Fibroblast of skin of scalp (primary cell): ENCODE measurements around the gene CLK4. TPM values are rescaled to one million over a fixed set of nuclear protein-coding genes. Genes with fewer than 3 reads are reported as not detected.

ENCODE experiments used
- DNase-seq: peaks from one replicate; pipeline ENCODE4 v3.0.0-alpha.2; 2013
- polyA plus RNA-seq, 2 experiments: library from polyadenylated mRNA; unstranded; fragments of 120-200 nt; gene quantifications; one replicate each; pipeline ENCODE4 v1.2.1, GENCODE V29; 2013; ENCODE audit not compliant: insufficient read length in 2 of 2

CLK4 gene
- 12.8 TPM for polyA plus RNA-seq (2013, experiment 1 of 2; ENCODE audit: insufficient read length)
- polyA plus RNA-seq (2013, experiment 2 of 2; ENCODE audit: insufficient read length), result 16.1 TPM

DNA sequence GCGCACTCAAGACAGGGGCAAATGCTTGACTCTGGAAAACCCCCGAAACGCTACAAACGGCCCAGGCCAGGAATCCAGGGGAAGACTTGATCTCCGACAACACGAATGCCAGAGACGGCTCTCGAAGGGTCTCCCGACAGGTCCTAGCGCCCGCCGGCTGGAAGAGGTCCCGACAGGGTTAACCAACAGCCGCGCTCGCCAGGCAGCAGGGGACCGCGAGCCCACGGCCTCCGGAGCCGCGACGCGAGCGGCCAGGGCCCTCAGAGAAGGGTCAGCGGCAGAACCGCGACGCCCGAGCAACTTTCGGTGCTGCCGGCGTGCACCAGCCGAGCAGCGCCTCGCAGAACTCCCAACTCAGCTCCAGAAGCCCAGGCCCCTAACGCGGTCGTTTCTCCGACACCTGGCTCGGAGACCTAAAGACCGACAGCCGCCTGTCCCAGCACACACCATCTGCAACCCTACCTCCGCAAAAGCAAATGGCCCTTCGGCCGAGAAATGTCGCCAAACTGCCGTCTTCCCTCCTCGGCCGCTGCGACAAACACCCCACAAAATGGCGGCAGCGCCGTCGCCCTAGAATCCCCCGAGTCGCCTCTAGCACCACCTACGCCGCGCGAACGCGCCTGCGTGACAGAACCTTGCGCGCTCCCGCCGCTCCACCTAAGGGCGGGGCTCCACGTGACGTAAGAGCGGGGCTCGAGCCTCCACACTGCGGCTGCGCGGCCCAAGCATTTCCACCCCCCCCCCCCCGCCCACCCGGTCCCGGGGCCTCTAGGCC is at the start of gene CLK4:
CLK4 (minus strand) TSS at position 567 of the 775 bp plus-strand sequence. CDS start 3,634 bp downstream, outside the sequence.
- peak; percentile 95 for DNase-seq

DNA sequence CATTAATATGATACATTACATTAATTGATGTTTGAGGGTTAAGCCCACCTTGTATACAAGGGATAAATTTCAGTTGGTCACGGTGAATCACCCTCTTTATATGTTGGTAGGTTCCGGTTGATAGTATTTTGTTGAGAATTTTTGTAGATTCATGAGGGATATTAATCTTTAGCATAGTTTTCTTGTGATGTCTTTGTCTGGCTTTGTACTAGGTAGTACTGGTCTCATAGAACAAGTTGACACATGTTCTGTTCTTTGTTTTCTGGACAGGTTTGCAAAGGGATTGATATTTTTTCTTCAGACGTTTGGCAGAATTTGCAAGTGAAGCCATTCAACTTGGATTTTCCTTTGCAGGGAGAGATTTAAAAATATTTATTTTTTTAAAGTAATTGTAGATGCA is 49.1 kb upstream of the CLK4 start:
- no peak for DNase-seq

DNA sequence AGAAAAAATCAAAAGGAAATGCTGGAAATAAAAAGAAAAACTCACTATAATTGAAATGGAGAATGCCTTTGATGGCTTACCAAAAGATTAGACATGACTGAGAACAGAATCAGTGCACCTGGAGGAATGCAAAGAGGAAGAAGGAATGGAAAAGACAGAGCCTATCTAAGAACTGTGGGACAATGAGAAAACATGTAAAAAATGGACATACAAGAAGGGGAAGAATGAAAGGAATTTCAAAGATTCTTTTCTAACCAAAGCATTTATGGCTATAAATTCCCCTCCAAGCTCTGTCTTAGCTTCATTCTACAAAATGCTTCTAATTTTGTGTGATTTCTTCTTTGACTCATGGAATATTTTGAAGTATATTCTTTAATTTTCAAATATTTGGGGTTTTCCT is 47.5 kb upstream of the CLK4 start:
- DNase-seq, result peak; percentile 49

DNA sequence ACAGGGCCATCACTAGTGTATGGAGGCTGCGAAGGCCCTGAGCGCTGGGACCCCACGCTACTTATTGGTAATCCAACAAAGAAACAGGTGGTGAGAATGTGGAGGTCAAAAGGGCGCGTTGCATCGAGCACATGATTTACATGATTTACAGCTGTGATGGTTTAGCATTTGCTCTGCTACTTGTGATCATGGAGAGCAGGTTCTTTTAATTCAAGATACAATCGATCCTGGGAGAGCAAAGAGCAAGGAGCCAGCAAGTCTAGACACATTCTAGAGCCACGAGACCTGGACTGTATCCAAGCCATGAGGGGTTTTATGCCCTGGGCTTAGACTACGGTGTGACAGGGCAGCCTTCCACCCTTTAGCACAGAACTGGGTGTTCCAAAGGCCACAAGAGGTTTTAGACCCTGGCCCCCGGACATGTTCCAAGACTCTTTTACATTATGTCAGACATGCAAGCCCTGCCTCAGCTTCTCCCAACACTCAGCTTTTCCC is 47.0 kb upstream of the CLK4 start:
- no peak for DNase-seq

DNA sequence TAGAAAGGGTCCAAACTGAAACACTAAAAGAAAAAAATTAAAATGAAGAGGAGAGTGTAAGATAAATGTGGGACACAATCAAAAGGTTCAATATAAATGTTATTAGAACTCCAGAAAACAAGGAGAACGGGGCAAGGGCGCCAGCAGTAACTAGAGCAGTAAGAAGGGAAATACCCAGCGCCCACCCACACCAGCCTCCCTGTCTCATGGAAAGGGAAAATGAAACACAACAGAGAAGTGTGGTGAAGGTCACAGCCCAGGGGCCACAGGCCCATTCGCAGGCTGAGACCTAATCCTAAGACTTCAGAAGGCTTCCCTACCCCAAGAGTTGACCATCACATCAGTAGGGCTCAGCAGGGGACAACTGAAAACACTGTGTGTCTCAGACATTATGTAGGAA is 45.8 kb upstream of the CLK4 start:
- no peak for DNase-seq

DNA sequence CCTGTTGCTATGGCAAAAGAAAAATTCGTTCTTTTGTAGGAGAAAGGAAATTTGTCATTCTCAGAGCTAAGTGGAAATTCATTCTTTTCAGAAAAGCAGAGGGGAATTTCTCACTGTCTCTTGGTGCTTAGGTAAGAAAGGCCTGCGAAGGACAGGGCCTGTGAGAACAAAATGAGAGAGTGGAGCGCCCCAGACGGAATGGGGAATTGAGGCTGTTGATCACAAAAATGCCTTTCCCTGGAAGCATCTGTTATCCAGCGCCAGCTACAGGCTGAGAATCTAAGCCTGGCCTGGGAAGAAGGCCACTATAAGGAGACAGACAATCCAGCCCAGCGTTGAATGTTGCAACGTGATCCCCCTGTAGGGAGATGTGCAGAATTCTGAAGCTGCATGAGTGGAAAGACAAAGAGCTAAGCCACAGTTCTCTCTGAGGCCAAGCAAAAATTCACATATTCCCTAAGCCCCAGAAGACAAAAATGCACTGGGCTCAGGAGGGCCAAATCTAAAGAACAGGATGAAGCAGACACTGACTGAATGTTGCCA is 44.8 kb upstream of the CLK4 start:
- peak; percentile 13 for DNase-seq

DNA sequence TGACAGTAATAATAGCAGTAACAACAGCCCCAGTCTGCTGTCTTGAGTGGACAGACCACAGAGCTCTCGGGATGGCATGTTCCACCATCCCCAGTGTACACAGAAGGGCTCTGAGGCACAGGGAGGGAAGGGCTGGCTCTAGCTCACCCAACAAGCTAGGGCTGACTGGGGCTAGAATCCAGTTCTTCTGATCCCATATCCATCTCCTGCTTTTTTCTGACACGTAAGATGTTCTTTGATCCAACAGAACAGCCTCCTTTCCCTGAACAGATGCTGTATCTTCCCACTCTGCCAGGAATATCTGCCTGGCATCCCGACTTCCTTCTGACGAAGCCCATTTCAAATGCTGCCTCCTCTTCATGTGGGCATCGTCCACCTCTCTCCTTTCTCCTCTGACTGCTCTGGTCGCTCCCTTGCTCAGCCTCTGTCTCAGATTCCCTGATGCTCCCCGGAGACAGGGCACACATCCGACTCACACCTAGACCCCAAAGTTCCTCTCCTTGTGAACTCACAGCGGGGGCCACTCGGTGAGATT is 43.6 kb upstream of the CLK4 start:
- DNase-seq, result no peak

DNA sequence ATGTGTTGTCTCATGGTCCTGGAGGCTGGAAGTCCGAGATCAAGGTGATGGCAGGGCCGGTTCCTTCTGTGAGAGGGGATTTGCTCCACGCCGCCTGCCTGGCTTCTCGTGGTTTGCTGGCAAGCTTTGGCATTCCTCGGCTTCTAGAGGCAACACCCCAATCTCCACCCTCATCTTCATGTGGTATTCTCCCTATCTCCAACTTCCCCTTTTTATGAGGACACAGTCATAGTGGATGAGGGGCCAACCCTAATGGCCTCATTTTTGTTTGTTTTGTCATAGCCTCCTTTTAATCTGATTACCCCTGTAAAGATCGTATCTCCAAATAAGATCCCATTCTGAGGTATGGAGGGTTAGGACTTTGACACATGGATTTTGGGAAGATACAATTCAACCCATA is 41.7 kb upstream of the CLK4 start:
- DNase-seq, result no peak

DNA sequence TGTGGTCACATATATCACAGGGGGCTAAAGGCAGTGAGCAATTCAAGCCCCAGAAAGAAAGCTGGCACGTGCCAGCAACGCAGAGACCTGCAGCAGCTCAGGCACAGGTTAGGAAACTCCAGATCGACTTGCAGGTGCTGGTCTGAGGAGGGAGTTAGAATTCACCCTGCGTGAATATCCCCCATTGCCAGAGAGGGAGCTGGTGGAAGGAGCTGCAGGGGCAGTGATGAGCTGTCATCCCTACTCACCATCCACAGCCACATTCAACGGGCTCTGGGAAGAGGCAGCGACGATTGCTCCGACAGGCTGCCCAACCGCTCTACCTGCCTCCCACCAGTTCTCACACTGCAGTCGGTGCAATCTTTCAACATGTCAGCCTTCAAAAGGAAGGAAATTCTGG is 40.8 kb upstream of the CLK4 start:
- no peak for DNase-seq

DNA sequence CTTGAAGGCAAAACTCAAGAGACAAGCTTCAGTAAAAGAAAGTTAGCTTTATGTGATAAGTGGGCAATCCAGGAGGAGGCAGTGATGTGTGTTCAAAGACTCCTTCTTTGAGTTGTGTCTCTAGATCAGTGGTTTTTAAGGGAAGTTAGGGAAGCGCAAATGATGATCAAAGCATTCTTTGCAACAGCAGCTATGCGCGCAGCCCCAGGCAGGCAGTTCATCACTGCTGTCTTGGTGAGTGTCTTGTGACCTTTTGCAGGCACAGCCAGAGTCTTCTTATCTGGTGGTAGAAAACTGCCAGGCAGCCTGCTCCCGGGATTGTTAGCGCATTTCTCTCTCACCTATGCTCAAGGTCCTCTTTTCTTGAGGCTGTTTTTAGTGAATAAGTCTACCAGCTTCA is 40.3 kb upstream of the CLK4 start:
- no peak for DNase-seq

DNA sequence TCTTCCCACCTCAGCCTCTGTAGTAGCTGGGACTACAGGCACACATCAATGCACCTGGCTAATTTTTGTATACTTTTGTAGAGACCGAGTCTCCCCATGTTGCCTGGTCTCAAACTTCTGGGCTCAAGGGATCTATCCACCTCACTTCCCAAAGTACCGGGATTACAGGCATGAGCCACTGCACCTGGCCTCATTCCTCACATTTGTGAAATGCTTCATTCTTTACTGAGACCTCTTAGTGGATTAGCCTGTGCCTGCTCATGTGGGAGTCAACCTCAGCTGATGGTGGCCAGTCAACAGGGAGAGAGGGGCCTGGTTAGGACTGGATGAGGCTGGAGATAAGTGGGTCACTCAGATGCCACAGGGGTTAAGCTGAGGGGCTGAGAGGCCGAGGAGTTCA is 37.3 kb upstream of the CLK4 start:
- no peak for DNase-seq

DNA sequence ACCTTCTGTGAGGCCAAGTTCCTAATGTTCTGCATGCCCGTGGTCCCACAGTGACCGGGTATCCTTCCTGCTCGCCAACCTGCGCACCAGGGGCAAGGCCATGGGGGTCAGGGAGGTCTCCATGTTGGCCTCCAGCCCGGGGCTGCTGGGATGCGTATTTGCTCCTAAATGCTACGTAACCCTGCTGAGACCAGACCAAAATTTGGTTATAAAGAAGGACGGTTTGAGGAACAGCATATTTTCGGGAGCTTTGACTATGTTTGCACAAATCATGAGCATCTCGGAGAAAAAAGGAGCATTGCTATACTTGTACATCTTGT is 35.7 kb upstream of the CLK4 start:
- DNase-seq, result no peak

DNA sequence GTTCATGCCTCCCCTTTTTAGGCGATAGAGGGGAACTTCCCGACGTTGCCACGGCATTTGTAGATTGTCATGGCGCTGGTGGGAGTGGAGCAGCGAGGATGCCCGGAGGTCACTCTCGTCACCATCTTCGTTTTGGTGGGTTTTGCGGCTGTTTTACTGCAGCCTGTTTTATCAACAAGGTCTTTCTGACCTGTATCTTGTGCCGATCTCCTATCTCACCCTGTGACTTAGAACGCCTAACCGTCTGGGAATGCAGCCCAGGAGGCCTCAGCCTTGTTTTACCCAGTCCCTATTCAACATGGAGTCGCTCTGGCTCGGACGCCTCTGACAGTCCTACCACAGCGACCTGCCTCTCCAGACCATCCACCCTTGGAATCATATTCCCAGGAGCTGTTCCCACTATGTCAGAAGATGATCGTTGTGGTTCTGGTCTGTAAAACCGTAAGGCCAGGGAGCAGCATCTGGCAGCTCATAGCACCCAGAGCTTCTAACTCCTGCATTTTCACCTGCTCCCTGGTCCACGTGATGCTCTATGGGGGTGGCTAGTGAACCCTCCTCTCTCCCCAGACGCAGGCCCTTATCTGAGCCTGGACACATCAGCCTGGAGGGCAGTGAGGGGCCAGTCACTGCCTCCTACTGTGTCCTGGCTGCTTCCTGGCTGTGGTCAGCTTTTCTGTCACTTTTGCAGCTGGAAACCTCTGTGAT is 35.1 kb upstream of the CLK4 start:
- DNase-seq, result no peak

DNA sequence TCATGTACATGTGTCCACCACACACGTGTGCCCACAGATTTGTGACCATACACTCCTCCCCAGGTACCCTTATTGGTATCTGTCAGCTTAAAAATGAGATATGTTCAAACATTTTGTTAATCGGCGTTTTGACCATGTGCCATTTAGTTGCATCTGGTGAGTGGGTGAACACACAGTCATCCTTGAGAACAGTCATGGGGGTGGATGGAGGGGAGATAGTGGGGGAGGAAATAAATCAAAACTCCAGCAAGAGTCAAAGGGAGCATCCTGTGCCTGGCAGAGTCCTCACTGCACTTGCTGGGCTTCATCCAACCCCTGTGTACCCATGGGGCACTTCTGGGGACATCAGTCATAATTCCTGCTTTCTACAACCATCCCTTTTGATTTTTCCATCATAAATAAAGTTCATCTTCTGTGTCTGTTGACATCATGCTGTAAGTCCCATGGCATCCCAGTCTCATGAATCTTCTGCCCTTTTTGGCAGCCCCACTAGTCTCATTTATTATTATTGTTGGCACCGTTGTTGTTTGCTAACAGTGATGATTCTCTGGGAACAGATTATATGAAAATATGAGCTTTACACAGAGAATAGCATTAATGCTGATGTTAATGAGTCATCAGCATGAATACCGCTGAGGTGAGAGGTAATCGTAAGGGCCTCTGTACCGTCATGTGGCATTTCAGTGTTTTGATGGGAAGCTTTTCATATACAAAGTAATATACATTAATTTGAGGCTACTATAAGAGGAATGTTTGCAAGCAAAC is 24.4 kb upstream of the CLK4 start:
- DNase-seq, result peak; percentile 92

DNA sequence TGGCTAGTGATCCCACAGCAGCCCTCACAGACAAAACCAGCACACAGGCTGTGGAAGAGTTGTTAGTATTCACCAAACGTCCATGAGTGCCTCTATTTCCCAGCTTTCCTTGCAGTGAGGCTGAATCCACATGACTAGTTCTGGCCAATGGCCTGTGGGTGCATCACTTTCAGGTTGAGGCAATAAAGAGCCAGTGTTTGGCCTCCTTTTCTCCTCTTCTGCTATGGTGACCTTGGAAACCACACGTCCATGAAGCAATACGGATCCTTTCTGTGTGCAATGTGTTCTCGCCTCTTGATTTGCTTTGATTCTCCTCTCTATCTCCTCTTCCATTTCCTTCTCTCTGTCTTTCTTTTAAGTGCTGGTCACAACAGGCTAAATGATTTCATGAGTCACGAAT is 23.4 kb upstream of the CLK4 start:
- DNase-seq, result no peak

DNA sequence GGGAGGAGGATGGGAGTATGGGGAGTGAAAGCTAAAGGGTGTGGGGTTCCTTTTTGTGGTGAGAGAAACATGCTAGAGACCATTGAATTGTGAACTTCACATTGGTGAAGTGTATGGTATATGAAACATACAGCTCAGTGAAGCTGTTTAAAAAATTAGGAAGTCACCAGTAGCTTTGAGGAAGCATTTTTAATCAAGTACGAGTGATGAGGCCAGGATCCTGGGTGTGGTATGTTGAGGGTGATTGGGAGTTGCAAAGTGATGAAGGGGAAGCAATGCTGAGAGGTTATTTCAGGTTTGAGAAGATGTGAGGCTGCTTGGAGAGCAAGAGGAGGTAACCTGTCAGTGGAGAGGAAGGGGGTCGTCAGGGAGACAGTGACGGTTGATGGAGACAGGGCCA is 22.7 kb upstream of the CLK4 start:
- DNase-seq, result no peak

DNA sequence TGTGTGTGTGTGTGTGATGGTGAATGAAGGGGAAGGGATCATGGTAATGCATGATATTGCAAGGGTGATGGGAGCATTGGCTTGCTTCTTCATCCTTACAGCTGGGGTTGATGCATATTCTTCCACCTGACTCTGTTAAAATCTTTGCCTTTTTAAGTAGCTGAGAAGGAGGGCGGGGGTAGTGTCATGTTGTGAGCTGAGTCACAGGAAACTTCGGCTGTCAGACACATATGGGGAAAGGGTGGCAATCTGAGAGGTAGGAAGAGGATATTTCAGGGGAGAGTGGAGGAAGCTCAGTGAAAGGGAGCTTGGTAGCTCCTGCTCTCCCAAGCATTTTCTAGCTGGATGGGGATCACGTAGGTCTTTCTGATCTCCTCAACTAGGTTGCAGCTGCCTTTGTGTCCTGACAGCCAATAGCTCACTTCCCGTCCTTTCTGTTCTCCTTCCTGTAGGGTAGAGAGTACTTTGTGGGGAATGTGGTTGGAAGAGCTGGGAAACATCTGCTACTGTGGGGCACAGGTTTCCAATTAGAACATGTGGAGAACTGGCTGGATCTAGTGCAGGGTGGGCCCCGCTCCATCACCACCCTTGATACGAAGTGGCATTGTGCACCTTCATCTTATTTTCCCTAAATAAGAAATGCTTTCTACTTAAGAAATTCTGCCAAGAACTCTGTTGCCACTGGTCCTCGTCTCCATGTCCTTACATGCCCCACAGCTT is 18.1 kb upstream of the CLK4 start:
- peak; percentile 43 for DNase-seq

DNA sequence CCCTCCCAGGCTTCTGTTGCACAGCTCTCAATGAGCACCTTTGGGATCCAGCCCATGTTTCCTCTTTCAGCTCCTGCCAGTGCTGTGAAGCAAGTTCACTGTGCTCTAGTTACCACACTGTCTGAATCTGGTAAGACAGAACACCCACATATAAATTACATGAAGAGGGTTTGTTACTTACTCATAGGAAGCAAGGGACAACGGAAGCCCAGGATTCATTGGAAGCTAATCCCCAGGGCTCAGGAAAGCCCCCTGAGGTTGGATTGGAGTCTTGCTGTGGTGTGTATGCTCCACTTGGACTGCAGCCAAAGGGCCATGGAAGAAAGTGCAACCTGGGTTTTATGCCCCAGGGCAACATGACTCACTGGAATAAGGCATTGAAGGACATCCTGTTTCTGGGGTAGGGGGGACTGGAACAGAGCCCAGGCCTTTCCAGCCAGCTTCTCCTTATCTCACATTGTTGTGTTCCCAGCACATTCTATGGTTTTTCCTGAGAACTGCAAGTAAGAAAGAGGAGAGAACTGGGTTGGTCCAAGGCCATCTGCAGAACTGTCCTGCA is 15.6 kb upstream of the CLK4 start:
- DNase-seq, result peak; percentile 99

DNA sequence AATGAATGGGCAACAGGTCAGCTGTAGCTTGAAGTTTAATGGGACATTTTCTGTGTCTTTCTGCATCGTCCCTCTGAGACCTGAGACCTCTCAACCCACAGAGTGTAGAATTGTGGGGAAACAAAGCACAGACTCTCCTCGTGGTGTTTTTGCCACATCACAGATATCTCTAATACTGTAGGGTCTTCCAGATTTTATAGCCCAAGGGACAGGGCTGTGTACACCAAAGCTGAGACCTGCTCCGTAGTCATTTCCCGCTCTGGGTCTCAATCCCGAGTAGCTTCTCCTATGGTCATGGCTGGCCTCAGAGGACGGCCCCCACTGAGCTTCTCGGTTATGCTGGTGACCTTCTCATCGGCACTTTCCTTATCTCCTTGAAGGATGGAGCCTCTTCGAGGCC is 14.9 kb upstream of the CLK4 start:
- no peak for DNase-seq

DNA sequence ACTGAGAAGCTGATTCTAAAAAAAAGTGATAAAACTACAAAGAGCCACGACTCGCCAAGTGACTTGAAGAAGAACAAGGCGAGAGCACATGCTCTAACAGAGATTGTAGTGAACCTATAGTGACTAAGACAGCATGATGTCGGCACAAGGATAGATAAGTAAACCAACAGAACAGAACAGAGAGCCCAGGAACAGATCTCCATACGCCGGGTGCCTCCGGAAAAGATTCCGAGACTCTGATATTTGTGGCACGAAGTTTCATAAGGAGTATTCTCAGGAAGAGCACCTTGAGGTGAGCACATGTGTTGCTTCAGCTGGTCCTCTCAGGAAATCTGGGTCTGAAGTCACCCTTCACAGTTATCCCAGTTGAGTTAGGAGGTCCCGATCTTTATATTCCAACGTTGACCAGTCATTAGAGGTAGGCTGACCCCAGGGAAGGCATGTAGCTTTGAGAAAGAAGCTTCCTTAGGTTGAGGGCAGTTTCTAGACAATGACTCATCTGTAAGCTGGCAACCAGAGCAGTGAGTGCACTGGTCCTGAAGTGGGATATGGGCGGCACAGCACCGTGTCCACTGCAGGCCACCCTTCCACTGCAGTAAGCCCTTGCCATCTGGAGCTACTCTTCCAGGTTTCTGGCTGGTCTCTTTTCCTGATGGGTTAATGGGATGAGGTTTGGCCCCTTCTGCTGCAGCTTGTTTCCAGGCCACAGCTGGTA is 13.6 kb upstream of the CLK4 start:
- no peak for DNase-seq
